Sigmoid colon (tissue), 7 donors: ENCODE results near the gene ADAD2. TPM values are rescaled to one million over a fixed set of nuclear protein-coding genes. Genes with fewer than 3 reads are reported as not detected.

Experiments used
- DNase-seq: peaks from one replicate; pipeline ENCODE4 v3.0.0-alpha.2; 2019
- H3K27ac ChIP-seq, 4 donors: fragments of 200-600 bp; sonication (generic); one replicate each; pipeline ENCODE4 v1.5.1; 2016 to 2019; ENCODE audit warnings: mild to moderate bottlenecking in 1 of 4
- H3K27me3 ChIP-seq, 3 donors: fragments of 200-600 bp; sonication (generic); one replicate each; pipeline ENCODE4 v1.5.1; 2019; ENCODE audit warnings: mild to moderate bottlenecking in 1 of 3
- H3K36me3 ChIP-seq, 4 donors: fragments of 200-600 bp; sonication (generic); one replicate each; pipeline ENCODE4 v1.5.1; 2016 to 2019
- H3K4me1 ChIP-seq, 4 donors: fragments of 200-600 bp; sonication (generic); one replicate each; pipeline ENCODE4 v1.5.1; 2017 to 2019
- H3K4me3 ChIP-seq, 4 donors: fragments of 200-600 bp; sonication (generic); one replicate each; pipeline ENCODE4 v1.5.1; 2017 to 2019; ENCODE audit warnings: mild to moderate bottlenecking in 2 of 4, moderate library complexity in 1 of 4
- H3K9me3 ChIP-seq, 4 donors: fragments of 200-600 bp in 3 of 4; sonication (generic) in 3 of 4; one replicate each; pipeline versions ENCODE4 v1.5.1 to v1.6.1; 2013 to 2019
- EP300 ChIP-seq, 4 donors: sonication (generic); formaldehyde crosslinking; IDR thresholded peaks; one replicate each; pipeline ENCODE4 v1.6.1; 2017; ENCODE audit warnings: antibody characterized with exemption in 4 of 4
- POLR2A ChIP-seq, 2 donors: fragments of 450-650 bp; IDR thresholded peaks; one replicate each; pipeline ENCODE4 v1.6.1; 2016; ENCODE audit warnings: antibody characterized with exemption in 2 of 2, mild to moderate bottlenecking in 2 of 2, moderate library complexity in 2 of 2
- POLR2AphosphoS5 ChIP-seq, 4 donors: sonication (generic); formaldehyde crosslinking; IDR thresholded peaks; one replicate each; pipeline ENCODE4 v1.6.1; 2017; ENCODE audit warnings: antibody characterized with exemption in 4 of 4
- WGBS, 2 donors: extraction: QIAGEN DNeasy Blood & Tissue Kit; methylation state at CpG; one replicate each; pipeline ENCODE4 v1.1.7; 2013; 5-methylcytosine and 5-hydroxymethylcytosine counted together
- intact Hi-C: fragments of 100-400 bp; cut with DNase I; formaldehyde crosslinking; loops from one replicate; pipeline ENCODE4 v1.15.1; 2023
- polyA plus RNA-seq, 3 donors: library from polyadenylated mRNA; stranded (reverse); fragments of 200-250 nt; gene quantifications; one replicate each; pipeline ENCODE4 v1.2.3, GENCODE V29; 2013
- total RNA-seq, 4 donors: library from RNA; depleted of rRNA; stranded (reverse); fragments of >200 nt; gene quantifications; one replicate each; pipeline ENCODE4 v1.1.0, GENCODE V29; 2016
- TF ChIP-seq, protein P1 (sequence below), 4 experiments: fragments of 450-650 bp in 3 of 4; fragments of 200-600 bp in 1 of 4; IDR thresholded peaks; one replicate each; pipeline ENCODE4 v1.5.1; 2016 to 2019; ENCODE audit warnings: antibody characterized with exemption in 4 of 4, mild to moderate bottlenecking in 3 of 4, moderate library complexity in 2 of 4
- donor health status: healthy with polysubstance abuse.
- donor health status: Bipolar disorder and iron deficiency.
- donor health status: healthy.

Gene ADAD2
- total and polyA plus RNA-seq, 7 donors: 0.29 to 0.83 (median 0.36) TPM; not detected in 4

DNA sequence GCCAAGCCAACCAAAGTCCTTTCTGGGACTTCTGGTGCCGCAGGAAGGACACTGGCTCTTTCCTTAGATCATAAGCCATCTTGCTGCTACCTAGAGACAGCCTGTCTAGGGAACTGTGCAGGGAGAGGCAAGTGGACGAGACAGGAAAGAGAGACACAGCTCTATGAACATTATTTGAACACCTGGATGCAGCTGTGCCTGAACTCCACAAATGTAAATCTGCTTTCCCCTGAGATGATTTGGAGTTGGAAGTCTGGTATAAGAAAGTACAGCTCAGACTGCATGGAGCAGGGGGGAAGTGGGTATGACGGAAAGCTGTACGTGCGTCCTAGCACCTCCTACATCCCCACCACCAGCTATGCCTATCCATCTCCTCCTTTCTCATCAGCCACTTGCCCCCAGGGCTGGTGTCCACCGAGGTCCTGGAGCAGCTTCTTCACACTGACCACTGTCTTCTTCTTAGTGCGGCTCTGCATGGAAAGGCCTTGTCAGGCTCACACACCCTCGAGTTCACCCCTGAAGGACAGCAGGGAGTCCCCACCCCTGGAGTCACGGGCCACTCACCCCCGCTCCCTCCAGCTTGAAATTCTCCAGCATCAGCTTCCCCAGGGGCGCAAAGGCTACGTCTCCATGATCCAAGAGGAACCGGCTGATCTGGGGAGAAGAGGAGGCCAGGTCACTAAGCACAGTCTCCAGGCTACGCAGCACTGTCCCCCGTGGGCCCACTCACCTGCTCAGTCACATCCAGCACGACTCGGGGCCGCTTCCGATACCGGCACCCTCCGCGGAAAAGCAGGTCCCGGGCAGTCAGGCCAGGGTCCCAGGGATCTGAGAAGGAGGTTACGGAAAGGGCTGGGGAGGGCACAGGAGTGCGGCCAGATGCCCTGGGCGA lies 8.0 kb upstream of the ADAD2 start:
- Histone ChIP-seq H3K4me3 (no peak overlapping the region), H3K27me3 (no peaks in the 10 kb centered on the region), H3K9me3 (no peaks in the 10 kb centered on the region), H3K27ac (no peak overlapping the region), H3K4me1 (peaks cover 0 to 25% (median 18%) of the 10 kb centered on the region in 4 donors), H3K36me3 (peaks cover 5 to 63% (median 42%) of the 10 kb centered on the region in 4 donors)
- intact Hi-C loops: loop anchor here (10.0 kb wide), 3 partner anchors 302 to 432 kb away; partner anchors contain the start of gene COTL1
- TF ChIP-seq POLR2A (IDR thresholded peaks at IDR 0.05) (no peak), EP300 (IDR thresholded peaks at IDR 0.05) (no peak), POLR2AphosphoS5 (IDR thresholded peaks at IDR 0.05) (no peak)
- TF ChIP-seq, protein P1, sequence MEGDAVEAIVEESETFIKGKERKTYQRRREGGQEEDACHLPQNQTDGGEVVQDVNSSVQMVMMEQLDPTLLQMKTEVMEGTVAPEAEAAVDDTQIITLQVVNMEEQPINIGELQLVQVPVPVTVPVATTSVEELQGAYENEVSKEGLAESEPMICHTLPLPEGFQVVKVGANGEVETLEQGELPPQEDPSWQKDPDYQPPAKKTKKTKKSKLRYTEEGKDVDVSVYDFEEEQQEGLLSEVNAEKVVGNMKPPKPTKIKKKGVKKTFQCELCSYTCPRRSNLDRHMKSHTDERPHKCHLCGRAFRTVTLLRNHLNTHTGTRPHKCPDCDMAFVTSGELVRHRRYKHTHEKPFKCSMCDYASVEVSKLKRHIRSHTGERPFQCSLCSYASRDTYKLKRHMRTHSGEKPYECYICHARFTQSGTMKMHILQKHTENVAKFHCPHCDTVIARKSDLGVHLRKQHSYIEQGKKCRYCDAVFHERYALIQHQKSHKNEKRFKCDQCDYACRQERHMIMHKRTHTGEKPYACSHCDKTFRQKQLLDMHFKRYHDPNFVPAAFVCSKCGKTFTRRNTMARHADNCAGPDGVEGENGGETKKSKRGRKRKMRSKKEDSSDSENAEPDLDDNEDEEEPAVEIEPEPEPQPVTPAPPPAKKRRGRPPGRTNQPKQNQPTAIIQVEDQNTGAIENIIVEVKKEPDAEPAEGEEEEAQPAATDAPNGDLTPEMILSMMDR (IDR thresholded peaks at IDR 0.05): no peak
- no peak for DNase-seq
- WGBS, 2 donors: 95 to 97% methylated on average over 26 of the region's 26 CpGs

DNA sequence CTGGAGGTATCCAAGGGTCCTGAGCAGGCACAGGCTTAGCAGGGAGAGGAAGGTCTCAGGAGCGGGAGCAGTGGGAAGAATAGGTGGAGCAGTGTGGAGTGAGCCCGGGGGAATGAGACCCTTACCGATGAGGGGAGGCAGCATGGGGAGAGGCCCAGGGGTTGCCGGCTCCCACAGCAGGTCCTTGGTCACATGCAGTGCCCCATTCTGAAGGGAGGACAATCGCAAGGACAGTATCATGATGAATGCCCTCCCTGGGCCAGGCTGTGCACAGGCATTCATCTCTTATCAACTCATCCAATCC lies 7.4 kb upstream of the ADAD2 start:
- H3K36me3 ChIP-seq: peaks cover 4 to 61% (median 42%) of the 10 kb centered on the region in 4 donors
- no peak overlapping the region for H3K4me3 ChIP-seq
- no peak for DNase-seq
- WGBS, 2 donors: 94 to 95% methylated on average over 5 of the region's 5 CpGs
- no peak overlapping the region for H3K27ac ChIP-seq
- intact Hi-C loops: loop anchor here (10.0 kb wide), 3 partner anchors 301 to 431 kb away; partner anchors contain the start of gene COTL1
- H3K9me3 ChIP-seq: no peaks in the 10 kb centered on the region
- peaks cover 0 to 23% (median 13%) of the 10 kb centered on the region in 4 donors for H3K4me1 ChIP-seq
- H3K27me3 ChIP-seq: no peaks in the 10 kb centered on the region
- TF ChIP-seq EP300 (IDR thresholded peaks at IDR 0.05) (no peak), POLR2A (IDR thresholded peaks at IDR 0.05) (no peak), POLR2AphosphoS5 (IDR thresholded peaks at IDR 0.05) (no peak)
- TF ChIP-seq, protein P1 (IDR thresholded peaks at IDR 0.05): no peak

DNA sequence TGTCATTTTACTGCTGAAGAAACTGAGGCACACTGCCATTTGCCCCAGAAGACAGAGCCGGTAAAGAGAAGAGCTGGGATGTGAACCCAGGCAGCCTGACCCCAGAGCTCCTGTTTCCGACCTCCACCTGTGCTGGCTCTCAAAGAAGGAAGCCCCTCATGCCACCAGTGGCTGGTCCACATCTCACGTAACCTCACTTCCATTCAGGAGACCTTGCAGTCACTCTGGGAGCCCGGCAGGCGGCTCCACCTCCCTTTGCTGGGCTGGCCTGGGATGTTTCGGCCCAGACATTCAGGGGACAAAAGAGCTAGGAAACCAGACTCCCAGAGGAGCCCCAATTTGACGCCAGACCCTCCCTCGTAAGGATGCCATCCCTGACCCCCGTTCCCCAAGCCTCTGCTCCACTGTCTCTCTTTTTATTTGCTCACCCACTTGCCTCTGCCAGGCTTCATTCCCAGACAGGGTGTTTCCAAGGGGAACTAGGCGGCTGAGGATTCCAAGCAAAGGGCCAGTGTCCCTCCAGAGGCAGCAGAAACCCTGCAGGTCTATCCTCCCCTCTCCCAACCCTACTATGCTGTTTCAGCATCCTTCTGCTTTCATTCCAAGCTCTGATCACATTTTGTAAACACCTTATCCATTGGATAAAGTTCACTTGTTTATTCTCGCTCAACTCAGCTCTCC lies 6.9 kb upstream of the ADAD2 start:
- H3K36me3 ChIP-seq: peaks cover 0 to 56% (median 42%) of the 10 kb centered on the region in 4 donors
- H3K4me1 ChIP-seq: peaks cover 0 to 23% (median 12%) of the 10 kb centered on the region in 4 donors
- peak overlapping the region in 2 of 4 donors; percentile 17 to 21 for H3K27ac ChIP-seq
- no peaks in the 10 kb centered on the region for H3K9me3 ChIP-seq
- H3K27me3 ChIP-seq: no peaks in the 10 kb centered on the region
- intact Hi-C loops: loop anchor here (10.0 kb wide), 3 partner anchors 301 to 431 kb away; partner anchors contain the start of gene COTL1
- TF ChIP-seq, protein P1 (IDR thresholded peaks at IDR 0.05): no peak
- no peak for TF ChIP-seq POLR2A (IDR thresholded peaks at IDR 0.05)
- H3K4me3 ChIP-seq: no peak overlapping the region
- DNase-seq: no peak
- 88 to 91% methylated on average over 11 of the region's 11 CpGs for WGBS, 2 donors

DNA sequence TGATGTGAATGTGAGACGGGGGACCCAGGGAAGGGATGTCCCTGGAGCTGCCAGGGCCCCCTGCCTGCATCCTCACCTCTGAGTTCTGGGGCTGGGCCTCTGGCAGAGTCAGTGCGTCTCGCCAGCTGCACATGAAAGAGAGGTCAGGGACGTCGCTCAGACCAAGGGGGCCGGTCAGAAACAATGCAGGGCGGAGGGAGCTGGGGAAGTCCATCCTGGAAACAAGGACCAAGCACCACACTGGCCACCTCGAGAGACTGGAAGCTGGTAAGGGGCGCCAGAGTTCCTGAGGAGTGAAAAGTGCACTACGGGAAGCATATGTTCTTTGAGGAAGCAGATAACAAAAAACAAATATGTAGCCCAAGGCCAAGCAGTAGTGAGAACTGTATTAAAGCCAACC lies 6.2 kb upstream of the ADAD2 start:
- H3K36me3 ChIP-seq: peaks cover 0 to 49% (median 37%) of the 10 kb centered on the region in 4 donors

More for the DNA sequence above, 6.2 kb upstream of the ADAD2 start:
- Histone ChIP-seq H3K27me3 (no peaks in the 10 kb centered on the region), H3K27ac (peak overlapping the region in 1 of 4 donors; percentile 21), H3K4me1 (peaks cover 0 to 23% (median 12%) of the 10 kb centered on the region in 4 donors), H3K4me3 (no peak overlapping the region), H3K9me3 (no peaks in the 10 kb centered on the region)
- DNase-seq: no peak
- 91 to 92% methylated on average over 10 of the region's 10 CpGs for WGBS, 2 donors
- TF ChIP-seq POLR2AphosphoS5 (IDR thresholded peaks at IDR 0.05) (peak in 1 of 4 donors; percentile 16), EP300 (IDR thresholded peaks at IDR 0.05) (no peak)
- intact Hi-C loops: loop anchor here (5.0 to 10.0 kb wide), 5 partner anchors 123 to 430 kb away; partner anchors contain the start of gene COTL1
